H9 (cell line): ENCODE data around the gene POU5F1. TPM values are rescaled to one million over a fixed set of nuclear protein-coding genes. Genes with fewer than 3 reads are reported as not detected.

Experiments used
- DNase-seq: peaks from one replicate; pipeline ENCODE4 v3.0.0-alpha.2; 2017
- H2AFZ ChIP-seq: one replicate; pipeline ENCODE4 v1.6.1; 2013; ENCODE audit warnings: mild to moderate bottlenecking, low read length, control low read depth, moderate library complexity
- H2AK5ac ChIP-seq: 2 replicates; pipeline ENCODE4 v1.6.1; 2013; ENCODE audit warnings: low read length, control low read depth, mixed read lengths; ENCODE audit not compliant: insufficient read length
- H2BK120ac ChIP-seq: one replicate; pipeline ENCODE4 v1.6.1; 2013; ENCODE audit warnings: low read depth, mild to moderate bottlenecking, low read length, control low read depth, inconsistent platforms; ENCODE audit not compliant: poor library complexity, severe bottlenecking
- H2BK12ac ChIP-seq: 2 replicates; pipeline ENCODE4 v1.6.1; 2013; ENCODE audit warnings: low read length, control low read depth, mixed read lengths, low read depth; ENCODE audit not compliant: insufficient read length
- H2BK15ac ChIP-seq: 2 replicates; pipeline ENCODE4 v1.6.1; 2013; ENCODE audit warnings: low read depth, low read length, control low read depth
- H2BK20ac ChIP-seq: one replicate; pipeline ENCODE4 v1.6.1; 2013; ENCODE audit warnings: low read depth, mild to moderate bottlenecking, low read length, control low read depth, inconsistent platforms; ENCODE audit not compliant: poor library complexity, severe bottlenecking
- H2BK5ac ChIP-seq: 2 replicates; pipeline ENCODE4 v1.6.1; 2013; ENCODE audit warnings: low read length, control low read depth, mixed read lengths; ENCODE audit not compliant: insufficient read length
- H3K14ac ChIP-seq: 2 replicates; pipeline ENCODE4 v1.6.1; 2013; ENCODE audit warnings: low read length, control low read depth; ENCODE audit not compliant: insufficient read depth
- H3K18ac ChIP-seq: 2 replicates; pipeline ENCODE4 v1.6.1; 2013; ENCODE audit warnings: low read depth, mild to moderate bottlenecking, mixed read lengths, low read length, control low read depth; ENCODE audit not compliant: insufficient read length
- H3K23ac ChIP-seq: 2 replicates; pipeline ENCODE4 v1.6.1; 2013; ENCODE audit warnings: low read length, control low read depth, mixed read lengths, low read depth; ENCODE audit not compliant: insufficient read length
- H3K23me2 ChIP-seq: 2 replicates; pipeline ENCODE4 v1.6.1; 2013; ENCODE audit warnings: low read depth, mild to moderate bottlenecking, mixed read lengths, low read length, control low read depth; ENCODE audit not compliant: insufficient read length, poor library complexity, severe bottlenecking
- H3K27ac ChIP-seq: 2 replicates; pipeline ENCODE4 v1.5.1; 2013; ENCODE audit warnings: low read length, control low read depth, mixed read lengths, low read depth; ENCODE audit not compliant: insufficient read length
- H3K27me3 ChIP-seq: 2 replicates; pipeline ENCODE4 v1.6.1; 2013; ENCODE audit warnings: low read length, control low read depth, inconsistent platforms; ENCODE audit not compliant: insufficient read depth
- H3K4ac ChIP-seq: 2 replicates; pipeline ENCODE4 v1.6.1; 2013; ENCODE audit warnings: low read depth, mild to moderate bottlenecking, control low read depth, inconsistent platforms, low read length, moderate library complexity
- H3K4me1 ChIP-seq: 2 replicates; pipeline ENCODE4 v1.6.1; 2013; ENCODE audit warnings: low read length, control low read depth, inconsistent platforms; ENCODE audit not compliant: insufficient read depth
- H3K4me2 ChIP-seq: 2 replicates; pipeline ENCODE4 v1.6.1; 2013; ENCODE audit warnings: low read length, control low read depth, mixed read lengths; ENCODE audit not compliant: insufficient read length, insufficient read depth
- H3K56ac ChIP-seq: 2 replicates; pipeline ENCODE4 v1.6.1; 2013; ENCODE audit warnings: low read depth, mild to moderate bottlenecking, mixed read lengths, low read length, control low read depth; ENCODE audit not compliant: insufficient read length
- H3K79me1 ChIP-seq: 2 replicates; pipeline ENCODE4 v1.6.1; 2013; ENCODE audit warnings: low read depth, mild to moderate bottlenecking, moderate library complexity, low read length, control low read depth, inconsistent platforms; ENCODE audit not compliant: insufficient read depth, poor library complexity, severe bottlenecking
- H3K79me2 ChIP-seq: 2 replicates; pipeline ENCODE4 v1.6.1; 2013; ENCODE audit warnings: low read length, control low read depth, inconsistent platforms; ENCODE audit not compliant: insufficient read depth
- H3K9ac ChIP-seq: 2 replicates; pipeline ENCODE4 v1.6.1; 2013; ENCODE audit warnings: low read length, control low read depth, mixed read lengths; ENCODE audit not compliant: insufficient read length; ENCODE audit errors: extremely low read depth
- H3K9me3 ChIP-seq: one replicate; pipeline ENCODE4 v1.6.1; 2013; ENCODE audit warnings: low read depth, low read length, inconsistent platforms; ENCODE audit not compliant: control insufficient read depth
- H3T11ph ChIP-seq: one replicate; pipeline ENCODE4 v1.6.1; 2013; ENCODE audit warnings: mild to moderate bottlenecking, low read length, control low read depth, inconsistent platforms
- H4K20me1 ChIP-seq: one replicate; pipeline ENCODE4 v1.6.1; 2013; ENCODE audit not compliant: control insufficient read depth, insufficient read length, insufficient read depth
- H4K5ac ChIP-seq: 2 replicates; pipeline ENCODE4 v1.6.1; 2013; ENCODE audit warnings: low read depth, mild to moderate bottlenecking, mixed read lengths, low read length, control low read depth; ENCODE audit not compliant: insufficient read length
- H4K8ac ChIP-seq: replicated peaks from 2 replicates; pipeline ENCODE4 v1.6.1; 2013; ENCODE audit warnings: low read length, control low read depth, mixed read lengths, low read depth; ENCODE audit not compliant: insufficient read length
- H4K91ac ChIP-seq: 2 replicates; pipeline ENCODE4 v1.6.1; 2013; ENCODE audit warnings: low read depth, mild to moderate bottlenecking, moderate library complexity, mixed read lengths, low read length, control low read depth; ENCODE audit not compliant: insufficient read length
- H3K27ac Mint-ChIP-seq, 3 experiments: 2 replicates in 2 of 3; 3 replicates in 1 of 3; pipeline ENCODE4 v1.8.0; 2020 to 2021; ENCODE audit warnings: mixed read lengths in 3 of 3, mild to moderate bottlenecking in 1 of 3, moderate library complexity in 1 of 3
- H3K27me3 Mint-ChIP-seq: 2 replicates; pipeline ENCODE4 v1.8.0; 2021; ENCODE audit warnings: low read depth, mild to moderate bottlenecking, moderate library complexity, mixed read lengths
- H3K36me3 Mint-ChIP-seq, 3 experiments: 2 replicates in 2 of 3; 3 replicates in 1 of 3; pipeline ENCODE4 v1.8.0; 2020 to 2021; ENCODE audit warnings: low read depth in 3 of 3, mixed read lengths in 3 of 3; ENCODE audit not compliant: insufficient read depth in 1 of 3
- H3K4me1 Mint-ChIP-seq, 2 experiments: 2 replicates each; pipeline ENCODE4 v1.8.0; 2020; ENCODE audit warnings: mixed read lengths in 2 of 2
- H3K4me3 Mint-ChIP-seq, 2 experiments: 2 replicates in 1 of 2; 3 replicates in 1 of 2; pipeline ENCODE4 v1.8.0; 2020 to 2021; ENCODE audit warnings: mild to moderate bottlenecking in 2 of 2, mixed read lengths in 2 of 2, moderate library complexity in 1 of 2
- H3K9me3 Mint-ChIP-seq, 2 experiments: 2 replicates in 1 of 2; 3 replicates in 1 of 2; pipeline ENCODE4 v1.8.0; 2020; ENCODE audit warnings: mild to moderate bottlenecking in 2 of 2, mixed read lengths in 2 of 2, moderate library complexity in 1 of 2
- CTCF ChIP-seq: fragments of 200-600 bp; sonication (generic); conservative IDR thresholded peaks from 3 replicates; pipeline ENCODE4 v1.8.0; 2021; ENCODE audit warnings: antibody characterized with exemption, mild to moderate bottlenecking
- WGBS: extraction: QIAGEN DNeasy Blood & Tissue Kit; methylation state at CpG from one replicate; pipeline ENCODE4 v1.1.7; 2013; ENCODE audit warnings: missing lambda C conversion rate, low lambda C conversion rate, mixed read lengths; ENCODE audit not compliant: insufficient read length; ENCODE audit errors: extremely low coverage; 5-methylcytosine and 5-hydroxymethylcytosine counted together
- total RNA-seq: library from RNA; stranded (reverse); gene quantifications from 2 replicates; pipeline ENCODE4 v1.2.1, GENCODE V29; 2021

Gene POU5F1
- total RNA-seq, 1 experiment from 2014 or later: 2,134 TPM

GRCh38 chr6:31209137-31209536, 38.7 kb upstream of the POU5F1 start:
- no peaks in the 10 kb centered on the region for H3K79me1 ChIP-seq
- Mint-ChIP-seq H3K4me1 (peaks cover 17 to 22% of the 10 kb centered on the region in 2 experiments), H3K36me3 (no peaks in the 10 kb centered on the region; a peak in 1 of 7 replicates), H3K27ac (no peak overlapping the region), H3K9me3 (no peaks in the 10 kb centered on the region), H3K27me3 (peaks cover 6% of the 10 kb centered on the region; the same call in 1 of the 2 replicates), H3K4me3 (no peak overlapping the region)
- no peak overlapping the region for H2AK5ac ChIP-seq
- WGBS: no CpG with 5 or more reads among the region's 2 CpGs
- no peaks in the 10 kb centered on the region; the same call in 1 of the 2 replicates for H3K4me1 ChIP-seq
- H3T11ph ChIP-seq: no peak overlapping the region
- no peak overlapping the region for H2BK12ac ChIP-seq
- H3K4me2 ChIP-seq: no peak overlapping the region
- no peaks in the 10 kb centered on the region for H3K79me2 ChIP-seq
- H4K91ac ChIP-seq: no peak overlapping the region
- no peak for DNase-seq
- H4K5ac ChIP-seq: no peak overlapping the region
- no peaks in the 10 kb centered on the region for H3K9me3 ChIP-seq
- no peaks in the 10 kb centered on the region for H3K23me2 ChIP-seq
- no peaks in the 10 kb centered on the region for H4K20me1 ChIP-seq
- H3K4ac ChIP-seq: no peak overlapping the region
- no peak for TF ChIP-seq CTCF
- no peak overlapping the region for H3K18ac ChIP-seq
- no peaks in the 10 kb centered on the region for H3K27me3 ChIP-seq
- no peak overlapping the region for H2AFZ ChIP-seq
- no peak overlapping the region for H2BK20ac ChIP-seq
- no peak overlapping the region for H3K14ac ChIP-seq
- no peak overlapping the region for H2BK120ac ChIP-seq
- no peak overlapping the region for H3K9ac ChIP-seq
- H2BK15ac ChIP-seq: no peak overlapping the region
- no peak overlapping the region for H3K27ac ChIP-seq
- no peak overlapping the region for H3K56ac ChIP-seq
- no peak overlapping the region for H2BK5ac ChIP-seq
- no peak overlapping the region for H4K8ac ChIP-seq
- no peak overlapping the region for H3K23ac ChIP-seq
